HEK293 (cell line): Measurements from ENCODE around the gene GNG14.
A peak's percentile ranks its signal among the peaks of the same experiment; 100 is the strongest.

ENCODE experiments used
- AEBP2 ChIP-seq: fragments of 450-650 bp; formaldehyde crosslinking; IDR thresholded peaks from 2 replicates; pipeline ENCODE4 v1.5.1; 2016; ENCODE audit warnings: missing biosample characterization, missing genetic modification characterization, borderline replicate concordance
- BCL6B ChIP-seq: fragments of 450-650 bp; formaldehyde crosslinking; IDR thresholded peaks from 2 replicates; pipeline ENCODE4 v1.5.1; 2017; ENCODE audit warnings: missing biosample characterization, missing genetic modification characterization
- GLI2 ChIP-seq: fragments of 450-650 bp; formaldehyde crosslinking; IDR thresholded peaks from 2 replicates; pipeline ENCODE4; 2017; ENCODE audit warnings: missing biosample characterization, missing genetic modification characterization, low read depth, borderline replicate concordance
- GLIS1 ChIP-seq: fragments of 450-650 bp; formaldehyde crosslinking; IDR thresholded peaks from 2 replicates; pipeline ENCODE4 v1.5.1; 2016; ENCODE audit warnings: missing biosample characterization, missing genetic modification characterization
- HOXC10 ChIP-seq: sonication (generic); formaldehyde crosslinking; IDR thresholded peaks from 2 replicates; pipeline ENCODE4 v1.8.1; 2023; ENCODE audit warnings: mild to moderate bottlenecking, missing genetic modification reagents
- KLF8 ChIP-seq: fragments of 450-650 bp; formaldehyde crosslinking; IDR thresholded peaks from 2 replicates; pipeline ENCODE4 v1.5.1; 2016; ENCODE audit warnings: missing biosample characterization, missing genetic modification characterization
- KLF9 ChIP-seq: fragments of 450-650 bp; formaldehyde crosslinking; IDR thresholded peaks from 2 replicates; pipeline ENCODE4 v1.5.1; 2016; ENCODE audit warnings: missing biosample characterization, missing genetic modification characterization, low read depth
- RBAK ChIP-seq: fragments of 450-650 bp; formaldehyde crosslinking; IDR thresholded peaks from 2 replicates; pipeline ENCODE4 v1.5.1; 2016; ENCODE audit warnings: missing biosample characterization, missing genetic modification characterization
- REPIN1 ChIP-seq: fragments of 450-650 bp; formaldehyde crosslinking; IDR thresholded peaks from 2 replicates; pipeline ENCODE4 v1.5.1; 2017; ENCODE audit warnings: missing biosample characterization, missing genetic modification characterization, low read depth
- SCRT1 ChIP-seq: fragments of 450-650 bp; formaldehyde crosslinking; IDR thresholded peaks from 2 replicates; pipeline ENCODE4 v1.5.1; 2016; ENCODE audit warnings: missing biosample characterization, missing genetic modification characterization, borderline replicate concordance
- SP2 ChIP-seq: fragments of 450-650 bp; formaldehyde crosslinking; IDR thresholded peaks from 2 replicates; pipeline ENCODE4 v1.5.1; 2016; ENCODE audit warnings: missing biosample characterization, missing genetic modification characterization
- TCF7L2 ChIP-seq: IDR thresholded peaks from 2 replicates; pipeline ENCODE4 v1.6.1; 2011; ENCODE audit warnings: low read depth, mild to moderate bottlenecking, inconsistent platforms, low read length, moderate library complexity, borderline replicate concordance
- TRIM28 ChIP-seq: IDR thresholded peaks from 2 replicates; pipeline ENCODE4 v1.6.1; 2011; ENCODE audit warnings: low read length, control low read depth, borderline replicate concordance
- ZBTB20 ChIP-seq: fragments of 450-650 bp; formaldehyde crosslinking; IDR thresholded peaks from 2 replicates; pipeline ENCODE4 v1.5.1; 2016; ENCODE audit warnings: missing biosample characterization, missing genetic modification characterization
- ZBTB21 ChIP-seq: fragments of 450-650 bp; formaldehyde crosslinking; IDR thresholded peaks from 2 replicates; pipeline ENCODE4 v1.5.1; 2017; ENCODE audit warnings: missing biosample characterization, missing genetic modification characterization
- ZFP3 ChIP-seq: fragments of 450-650 bp; formaldehyde crosslinking; IDR thresholded peaks from 2 replicates; pipeline ENCODE4 v1.5.1; 2016; ENCODE audit warnings: low read depth, missing biosample characterization, missing genetic modification characterization
- ZNF155 ChIP-seq: fragments of 450-650 bp; formaldehyde crosslinking; IDR thresholded peaks from 2 replicates; pipeline ENCODE4 v1.5.1; 2016; ENCODE audit warnings: missing biosample characterization, missing genetic modification characterization
- ZNF157 ChIP-seq: fragments of 450-650 bp; formaldehyde crosslinking; IDR thresholded peaks from 2 replicates; pipeline ENCODE4 v1.5.1; 2016; ENCODE audit warnings: missing biosample characterization, missing genetic modification characterization
- ZNF26 ChIP-seq: fragments of 450-650 bp; formaldehyde crosslinking; IDR thresholded peaks from 2 replicates; pipeline ENCODE4 v1.5.1; 2016; ENCODE audit warnings: missing biosample characterization, missing genetic modification characterization
- ZNF266 ChIP-seq: fragments of 450-650 bp; formaldehyde crosslinking; IDR thresholded peaks from 2 replicates; pipeline ENCODE4 v1.5.1; 2016; ENCODE audit warnings: missing biosample characterization, missing genetic modification characterization, low read depth
- ZNF350 ChIP-seq: fragments of 450-650 bp; formaldehyde crosslinking; IDR thresholded peaks from 2 replicates; pipeline ENCODE4 v1.5.0; 2017; ENCODE audit warnings: missing biosample characterization, mild to moderate bottlenecking, missing genetic modification characterization
- ZNF518A ChIP-seq: fragments of 450-650 bp; formaldehyde crosslinking; conservative IDR thresholded peaks from 2 replicates; pipeline ENCODE4 v1.5.1; 2016; ENCODE audit warnings: low read depth, missing biosample characterization, missing genetic modification characterization
- ZNF529 ChIP-seq: fragments of 450-650 bp; formaldehyde crosslinking; IDR thresholded peaks from 2 replicates; pipeline ENCODE4 v1.5.1; 2017; ENCODE audit warnings: missing genetic modification characterization, missing biosample characterization; ENCODE audit not compliant: insufficient replicate concordance
- ZNF561 ChIP-seq: fragments of 450-650 bp; IDR thresholded peaks from 2 replicates; pipeline ENCODE4 v1.5.1; 2018; ENCODE audit warnings: missing biosample characterization, missing genetic modification characterization, borderline replicate concordance
- ZNF621 ChIP-seq: fragments of 450-650 bp; formaldehyde crosslinking; IDR thresholded peaks from 2 replicates; pipeline ENCODE4 v1.5.1; 2017; ENCODE audit warnings: missing biosample characterization, missing genetic modification characterization
- ZNF639 ChIP-seq: fragments of 450-650 bp; formaldehyde crosslinking; IDR thresholded peaks from 2 replicates; pipeline ENCODE4 v1.5.1; 2016; ENCODE audit warnings: missing biosample characterization, missing genetic modification characterization
- ZNF664 ChIP-seq: fragments of 450-650 bp; formaldehyde crosslinking; IDR thresholded peaks from 2 replicates; pipeline ENCODE4 v1.5.1; 2016; ENCODE audit warnings: missing biosample characterization, missing genetic modification characterization
- ZNF792 ChIP-seq: fragments of 450-650 bp; formaldehyde crosslinking; IDR thresholded peaks from 2 replicates; pipeline ENCODE4 v1.5.1; 2016; ENCODE audit warnings: missing biosample characterization, missing genetic modification characterization

The GNG14 gene

GRCh38 chr19:12720851-12721655 lies 33.3 kb downstream of the GNG14 start (continued):
- no peak for TF ChIP-seq ZNF266 (tag by site-specific recombination)
- TF ChIP-seq ZNF155 (tag by site-specific recombination) = no peak
- TF ChIP-seq ZNF518A = no peak
- TF ChIP-seq AEBP2 (tag by site-specific recombination) = no peak
- no peak for TF ChIP-seq ZNF639 (tag by site-specific recombination)
- TF ChIP-seq REPIN1 (tag by site-specific recombination) = no peak
- peak; percentile 77 for TF ChIP-seq ZBTB20 (tag by site-specific recombination)
- no peak for TF ChIP-seq ZNF621
- TF ChIP-seq ZNF792 (tag by site-specific recombination) = no peak
- TF ChIP-seq TCF7L2 = no peak
- TF ChIP-seq TRIM28 = no peak
- TF ChIP-seq ZNF561 = no peak
- TF ChIP-seq ZNF350 (tag by site-specific recombination) = no peak
- no peak for TF ChIP-seq RBAK
- TF ChIP-seq ZNF26 (tag by site-specific recombination) = no peak
- no peak for TF ChIP-seq ZBTB21 (tag by site-specific recombination)
- no peak for TF ChIP-seq ZNF157 (tag by site-specific recombination)
- no peak for TF ChIP-seq ZNF664 (tag by site-specific recombination)
- no peak for TF ChIP-seq SCRT1 (tag by site-specific recombination)
- TF ChIP-seq KLF8 (tag by site-specific recombination) = no peak
- no peak for TF ChIP-seq HOXC10 (CRISPR knock-in tag)
- TF ChIP-seq BCL6B = no peak
- TF ChIP-seq ZFP3 = no peak
- peak; percentile 18; the same call in 1 of the 2 replicates for TF ChIP-seq KLF9 (tag by site-specific recombination)
- TF ChIP-seq GLIS1 = peak; percentile 12; the same call in 1 of the 2 replicates
- TF ChIP-seq SP2 (tag by site-specific recombination) = peak; percentile 12; the same call in 1 of the 2 replicates
- no peak for TF ChIP-seq ZNF529 (tag by site-specific recombination)
- TF ChIP-seq GLI2 (tag by site-specific recombination) = no peak
